Smooth muscle cell (in vitro differentiated cells): ENCODE data around the gene SLC5A2. TPM values are rescaled to one million over a fixed set of nuclear protein-coding genes. Genes with fewer than 3 reads are reported as not detected.
A peak's percentile ranks its signal among the peaks of the same experiment; 100 is the strongest.

Experiments
- DNase-seq: peaks from one replicate; lab custom pipeline; 2025; ENCODE audit not compliant: unreplicated experiment; lab: John Stamatoyannopoulos, UW
- H2AFZ ChIP-seq: fragments of 200-600 bp; sonication (generic); 2 replicates; pipeline ENCODE4 v1.6.0; 2016; ENCODE audit warnings: antibody characterized with exemption, low read depth, mild to moderate bottlenecking
- H3F3A ChIP-seq: fragments of 200-600 bp; sonication (generic); 2 replicates; pipeline ENCODE4 v1.6.0; 2017; ENCODE audit warnings: antibody characterized with exemption, low read depth
- H3K27ac ChIP-seq: fragments of 200-600 bp; sonication (generic); 2 replicates; pipeline ENCODE4 v1.5.1; 2016; ENCODE audit warnings: low read depth, mild to moderate bottlenecking
- H3K27me3 ChIP-seq: fragments of 200-600 bp; sonication (generic); 2 replicates; pipeline ENCODE4 v1.6.1; 2016; ENCODE audit warnings: low read depth, mild to moderate bottlenecking
- H3K36me3 ChIP-seq: fragments of 200-600 bp; sonication (generic); 2 replicates; pipeline ENCODE4 v1.5.1; 2016; ENCODE audit warnings: low read depth
- H3K4me1 ChIP-seq: fragments of 200-600 bp; sonication (generic); 2 replicates; pipeline ENCODE4 v1.5.1; 2016; ENCODE audit warnings: low read depth
- H3K4me2 ChIP-seq: fragments of 200-600 bp; sonication (generic); 2 replicates; pipeline ENCODE4 v1.6.0; 2016; ENCODE audit warnings: mild to moderate bottlenecking
- H3K4me3 ChIP-seq: fragments of 200-600 bp; sonication (generic); 2 replicates; pipeline ENCODE4 v1.5.1; 2016; ENCODE audit warnings: mild to moderate bottlenecking
- H3K79me2 ChIP-seq: fragments of 200-600 bp; sonication (generic); 2 replicates; pipeline ENCODE4 v1.6.0; 2016; ENCODE audit warnings: low read depth, mild to moderate bottlenecking
- H3K9ac ChIP-seq: fragments of 200-600 bp; sonication (generic); 2 replicates; pipeline ENCODE4 v1.6.0; 2016; ENCODE audit warnings: low read depth
- H3K9me3 ChIP-seq: fragments of 200-600 bp; sonication (generic); replicated peaks from 2 replicates; pipeline ENCODE4 v1.5.1; 2016; ENCODE audit warnings: low read depth
- H4K20me1 ChIP-seq: fragments of 200-600 bp; sonication (generic); 2 replicates; pipeline ENCODE4 v1.6.0; 2016; ENCODE audit warnings: low read depth
- CTCF ChIP-seq: fragments of 200-600 bp; sonication (generic); IDR thresholded peaks from 2 replicates; pipeline ENCODE4 v1.5.1; 2017; ENCODE audit warnings: borderline replicate concordance, mild to moderate bottlenecking, antibody characterized with exemption; ENCODE audit not compliant: insufficient read depth, poor library complexity, severe bottlenecking
- WGBS: methylation state at CpG from one replicate; pipeline ENCODE4 v1.1.7; 2016; ENCODE audit warnings: low lambda C conversion rate; 5-methylcytosine and 5-hydroxymethylcytosine counted together
- polyA plus RNA-seq: library from polyadenylated mRNA; unstranded; fragments of >200 nt; fragmentation: Nextera tagmentation; extraction: Ambion mirVana; gene quantifications from 2 replicates; pipeline ENCODE4 v1.2.1, GENCODE V29; 2016
- total RNA-seq: library from RNA; depleted of rRNA; stranded (reverse); fragments of >200 nt; gene quantifications from 2 replicates; pipeline ENCODE4 v1.2.3, GENCODE V29; 2014

SLC5A2 gene
- total and polyA plus RNA-seq, 2 experiments from 2014 or later, result 5.1 TPM; not detected in 1

- Histone ChIP-seq H3K4me3 (peak overlapping the region; percentile 60), H3F3A (no peaks in the 10 kb centered on the region), H2AFZ (no peak overlapping the region), H3K4me2 (peak overlapping the region; percentile 99), H3K27me3 (peaks cover 32% of the 10 kb centered on the region), H3K9me3 (no peaks in the 10 kb centered on the region), H3K9ac (no peak overlapping the region), H3K36me3 (no peaks in the 10 kb centered on the region), H3K27ac (no peak overlapping the region), H3K79me2 (no peaks in the 10 kb centered on the region), H4K20me1 (peaks cover 6% of the 10 kb centered on the region), H3K4me1 (peaks cover 8% of the 10 kb centered on the region)
- WGBS, result 3% methylated on average over 44 of the region's 60 CpGs
- DNase-seq, result no peak
- TF ChIP-seq CTCF, result no peak
Observed at GRCh38 chr16:31487720-31488467, 5.0 kb downstream of the SLC5A2 start.

DNA sequence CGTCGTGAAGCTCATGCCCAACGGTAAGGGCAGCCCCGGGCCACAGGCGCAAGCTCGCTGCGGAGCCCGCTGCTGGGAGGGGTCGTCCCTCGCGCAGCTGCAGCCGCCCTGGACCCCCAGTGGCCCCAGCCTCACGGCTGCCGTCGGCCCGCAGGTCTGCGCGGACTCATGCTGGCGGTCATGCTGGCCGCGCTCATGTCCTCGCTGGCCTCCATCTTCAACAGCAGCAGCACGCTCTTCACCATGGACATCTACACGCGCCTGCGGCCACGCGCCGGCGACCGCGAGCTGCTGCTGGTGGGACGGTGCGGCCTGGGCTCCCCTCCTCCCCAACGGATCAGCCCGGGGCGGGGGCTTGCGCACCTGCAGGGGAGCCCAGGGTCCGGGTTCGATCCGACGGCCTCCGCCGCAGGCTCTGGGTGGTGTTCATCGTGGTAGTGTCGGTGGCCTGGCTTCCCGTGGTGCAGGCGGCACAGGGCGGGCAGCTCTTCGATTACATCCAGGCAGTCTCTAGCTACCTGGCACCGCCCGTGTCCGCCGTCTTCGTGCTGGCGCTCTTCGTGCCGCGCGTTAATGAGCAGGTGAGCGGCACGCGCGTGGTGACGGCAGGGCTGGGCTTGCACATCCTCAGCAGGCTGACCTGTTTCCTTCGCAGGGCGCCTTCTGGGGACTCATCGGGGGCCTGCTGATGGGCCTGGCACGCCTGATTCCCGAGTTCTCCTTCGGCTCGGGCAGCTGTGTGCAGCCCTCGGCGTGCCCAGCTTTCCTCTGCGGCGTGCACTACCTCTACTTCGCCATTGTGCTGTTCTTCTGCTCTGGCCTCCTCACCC, 5.8 kb downstream of the SLC5A2 start:
- H3K4me2 ChIP-seq, result peak overlapping the region; percentile 99
- H2AFZ ChIP-seq, result no peak overlapping the region
- 53% methylated on average over 64 of the region's 77 CpGs for WGBS

DNA sequence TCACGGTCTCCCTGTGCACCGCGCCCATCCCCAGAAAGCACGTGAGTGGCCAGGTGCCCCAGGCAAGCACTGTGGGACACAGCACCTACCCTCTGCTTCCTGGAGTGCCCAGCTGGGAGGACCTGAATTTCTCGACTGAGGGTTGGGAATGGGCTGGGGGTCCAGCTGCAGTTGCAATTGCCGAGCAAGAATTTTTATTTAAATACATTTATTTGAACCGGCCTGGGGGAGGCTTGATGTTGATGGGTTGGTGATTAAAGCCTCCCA, 6.3 kb downstream of the SLC5A2 start:
- Histone ChIP-seq H3K4me1 (peaks cover 8% of the 10 kb centered on the region), H3K9me3 (no peaks in the 10 kb centered on the region), H2AFZ (no peak overlapping the region), H4K20me1 (peaks cover 6% of the 10 kb centered on the region), H3K79me2 (no peaks in the 10 kb centered on the region), H3K4me2 (no peak overlapping the region), H3K36me3 (no peaks in the 10 kb centered on the region), H3K27me3 (peaks cover 32% of the 10 kb centered on the region), H3K27ac (no peak overlapping the region), H3K9ac (no peak overlapping the region), H3F3A (no peaks in the 10 kb centered on the region), H3K4me3 (no peak overlapping the region)
- TF ChIP-seq CTCF, result no peak
- 93% methylated on average over 7 of the region's 7 CpGs for WGBS
- no peak for DNase-seq

More for the DNA sequence above, 5.8 kb downstream of the SLC5A2 start:
- H3K27ac ChIP-seq, result no peak overlapping the region
- no peak for DNase-seq
- peak overlapping the region; percentile 60 for H3K4me3 ChIP-seq
- peaks cover 8% of the 10 kb centered on the region for H3K4me1 ChIP-seq
- no peak overlapping the region for H3K9ac ChIP-seq
- H3K79me2 ChIP-seq, result no peaks in the 10 kb centered on the region
- TF ChIP-seq CTCF, result no peak
- H3K9me3 ChIP-seq, result no peaks in the 10 kb centered on the region
- peaks cover 6% of the 10 kb centered on the region for H4K20me1 ChIP-seq
- H3K36me3 ChIP-seq, result no peaks in the 10 kb centered on the region
- peaks cover 32% of the 10 kb centered on the region for H3K27me3 ChIP-seq
- no peaks in the 10 kb centered on the region for H3F3A ChIP-seq
